Thyroid gland (tissue), 4 donors: Measurements from ENCODE around the gene QSOX2. TPM values are rescaled to one million over a fixed set of nuclear protein-coding genes. Genes with fewer than 3 reads are reported as not detected.

Source experiments
- DNase-seq, 2 donors: peaks; one replicate each; pipeline ENCODE4 v3.0.0-alpha.2; 2019
- H3K27ac ChIP-seq, 3 donors: fragments of 200-600 bp; sonication (generic); 1 replicate in 2 of 3; 2 replicates in 1 of 3; pipeline ENCODE4 v1.5.1; 2016 to 2019; ENCODE audit warnings: mild to moderate bottlenecking in 1 of 3, moderate library complexity in 1 of 3
- H3K27me3 ChIP-seq: fragments of 200-600 bp; sonication (generic); one replicate; pipeline ENCODE4 v1.5.1; 2019
- H3K36me3 ChIP-seq, 2 donors: fragments of 200-600 bp; sonication (generic); one replicate each; pipeline ENCODE4 v1.5.1; 2016 to 2019
- H3K4me1 ChIP-seq, 2 donors: fragments of 200-600 bp; sonication (generic); one replicate each; pipeline ENCODE4 v1.5.1; 2017 to 2019
- H3K4me3 ChIP-seq, 3 donors: fragments of 200-600 bp; sonication (generic); replicated peaks in 1 of 3; 1 replicate in 2 of 3; 2 replicates in 1 of 3; pipeline ENCODE4 v1.5.1; 2016; ENCODE audit warnings: mild to moderate bottlenecking in 1 of 3
- H3K9me3 ChIP-seq: fragments of 200-600 bp; sonication (generic); one replicate; pipeline ENCODE4 v1.5.1; 2017
- CTCF ChIP-seq, 6 experiments: fragments of 200-600 bp in 3 of 6; fragments of 450-650 bp in 3 of 6; sonication (generic) in 3 of 6; IDR thresholded peaks; one replicate each; pipeline ENCODE4 v1.5.1; 2016 to 2019; ENCODE audit warnings: antibody characterized with exemption in 6 of 6, mild to moderate bottlenecking in 2 of 6, inconsistent platforms in 1 of 6, moderate library complexity in 1 of 6
- POLR2A ChIP-seq, 2 donors: fragments of 450-650 bp; IDR thresholded peaks; one replicate each; pipeline ENCODE4 v1.6.1; 2017; ENCODE audit warnings: antibody characterized with exemption in 2 of 2, mild to moderate bottlenecking in 2 of 2, moderate library complexity in 1 of 2
- WGBS, 2 donors: methylation state at CpG; one replicate each; pipeline ENCODE4 v1.1.5; 2017; 5-methylcytosine and 5-hydroxymethylcytosine counted together
- intact Hi-C: fragments of 100-400 bp; cut with DNase I; formaldehyde crosslinking; loops from one replicate; pipeline ENCODE4 v1.15.1; 2023
- total RNA-seq, 4 donors: library from RNA; depleted of rRNA; stranded (reverse); fragments of >200 nt; gene quantifications; one replicate each; pipeline ENCODE4 v1.2.3, GENCODE V29; 2016

The QSOX2 gene
- total RNA-seq, 4 donors from 2014 or later, result 8.9 to 19.1 (median 11.2) TPM

DNA sequence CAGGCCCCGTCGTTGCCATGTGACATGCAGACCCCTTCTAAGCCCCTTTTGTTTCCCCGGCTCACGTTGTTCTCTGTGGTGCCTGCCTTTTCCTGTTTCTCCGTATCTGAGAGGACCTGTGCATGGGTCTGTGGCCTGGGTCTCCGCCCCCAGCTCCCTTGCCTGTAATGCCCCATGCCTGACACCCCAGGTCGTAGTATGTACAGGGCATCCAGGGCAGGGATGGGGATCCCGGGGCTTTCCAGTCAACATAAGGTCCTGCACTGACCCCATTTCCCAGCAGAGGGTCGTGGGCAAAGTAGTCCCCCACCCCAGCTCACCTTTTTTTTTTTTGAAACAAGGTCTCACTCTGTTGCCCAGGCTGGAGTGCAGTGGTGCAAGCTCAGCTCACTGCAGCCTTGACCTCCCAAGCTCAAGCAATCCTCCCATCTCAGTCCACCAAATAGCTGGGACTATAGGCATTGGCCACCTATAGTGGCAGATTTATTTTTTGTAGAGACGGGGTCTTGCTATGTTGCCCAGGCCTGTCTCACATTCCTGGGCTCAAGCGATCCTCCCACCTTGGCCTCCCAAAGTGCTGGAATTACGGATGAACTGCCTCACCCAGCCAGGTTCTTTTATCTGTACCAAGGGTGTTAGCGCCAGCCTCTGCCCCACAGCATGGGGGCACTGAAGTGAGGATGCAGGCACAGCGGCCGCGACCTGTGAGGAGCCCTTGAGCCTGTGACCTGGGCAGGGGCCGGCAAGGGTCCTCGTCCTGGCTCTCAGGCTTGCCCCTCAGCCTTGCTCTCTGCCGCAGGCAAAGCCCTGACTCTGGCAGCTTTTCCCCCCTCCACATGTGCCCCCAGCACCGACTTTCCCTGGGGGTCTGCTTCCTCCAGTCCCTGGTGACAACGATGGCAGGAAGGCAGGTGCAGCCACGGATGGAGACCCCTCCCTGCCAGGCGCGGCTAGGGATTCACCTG, 19.1 kb upstream of the QSOX2 start:
- Histone ChIP-seq H3K36me3 (no peaks in the 10 kb centered on the region), H3K4me3 (no peak overlapping the region), H3K27ac (no peak overlapping the region), H3K27me3 (no peaks in the 10 kb centered on the region), H3K9me3 (no peaks in the 10 kb centered on the region), H3K4me1 (peaks cover 4 to 9% of the 10 kb centered on the region in 2 donors)
- no peak for DNase-seq
- WGBS, 2 donors, result 79 to 87% methylated on average over 15 to 23 of the region's 24 CpGs
- TF ChIP-seq CTCF (IDR thresholded peaks at IDR 0.05) (no peak), POLR2A (IDR thresholded peaks at IDR 0.05) (no peak)
- intact Hi-C loops, result no loop called here

DNA sequence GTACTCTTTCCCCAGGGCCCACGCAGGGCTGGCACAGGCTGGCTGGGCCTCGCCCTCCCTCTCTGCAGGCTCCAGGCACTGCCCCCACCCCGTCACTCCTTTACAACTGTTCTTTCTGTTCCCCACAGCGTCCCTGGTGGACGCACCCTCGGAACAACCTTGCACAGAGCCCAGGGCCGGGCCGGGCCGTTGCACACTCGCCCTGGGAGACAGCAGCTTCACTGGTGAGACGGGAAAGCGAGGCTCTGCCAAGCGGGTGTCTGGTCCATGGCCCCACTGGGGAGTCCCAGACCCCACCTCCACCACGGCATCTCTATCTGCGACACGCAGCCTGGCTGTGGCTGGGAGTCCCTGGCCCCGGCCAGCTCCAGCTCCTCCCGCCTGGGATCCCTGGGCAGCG, 18.4 kb upstream of the QSOX2 start:
- Histone ChIP-seq H3K27ac (no peak overlapping the region), H3K36me3 (no peaks in the 10 kb centered on the region), H3K9me3 (no peaks in the 10 kb centered on the region), H3K4me3 (no peak overlapping the region), H3K27me3 (no peaks in the 10 kb centered on the region), H3K4me1 (peaks cover 4 to 9% of the 10 kb centered on the region in 2 donors)
- intact Hi-C loops, result no loop called here
- no peak for DNase-seq
- no peak for TF ChIP-seq CTCF (IDR thresholded peaks at IDR 0.05)
- no peak for TF ChIP-seq POLR2A (IDR thresholded peaks at IDR 0.05)
- 86 to 88% methylated on average over 19 of the region's 19 CpGs for WGBS, 2 donors

- WGBS, 2 donors, result 88 to 98% methylated on average over 4 to 6 of the region's 6 CpGs
- H3K4me3 ChIP-seq, result no peak overlapping the region
- H3K9me3 ChIP-seq, result no peaks in the 10 kb centered on the region
- DNase-seq, result no peak
- peaks cover 4 to 8% of the 10 kb centered on the region in 2 donors for H3K4me1 ChIP-seq
- H3K36me3 ChIP-seq, result no peaks in the 10 kb centered on the region
- no peaks in the 10 kb centered on the region for H3K27me3 ChIP-seq
- TF ChIP-seq POLR2A (IDR thresholded peaks at IDR 0.05), result no peak
- TF ChIP-seq CTCF (IDR thresholded peaks at IDR 0.05), result no peak
- intact Hi-C loops, result no loop called here
- no peak overlapping the region for H3K27ac ChIP-seq
Observed at GRCh38 chr9:136262671-136263178, 17.1 kb upstream of the QSOX2 start.

DNA sequence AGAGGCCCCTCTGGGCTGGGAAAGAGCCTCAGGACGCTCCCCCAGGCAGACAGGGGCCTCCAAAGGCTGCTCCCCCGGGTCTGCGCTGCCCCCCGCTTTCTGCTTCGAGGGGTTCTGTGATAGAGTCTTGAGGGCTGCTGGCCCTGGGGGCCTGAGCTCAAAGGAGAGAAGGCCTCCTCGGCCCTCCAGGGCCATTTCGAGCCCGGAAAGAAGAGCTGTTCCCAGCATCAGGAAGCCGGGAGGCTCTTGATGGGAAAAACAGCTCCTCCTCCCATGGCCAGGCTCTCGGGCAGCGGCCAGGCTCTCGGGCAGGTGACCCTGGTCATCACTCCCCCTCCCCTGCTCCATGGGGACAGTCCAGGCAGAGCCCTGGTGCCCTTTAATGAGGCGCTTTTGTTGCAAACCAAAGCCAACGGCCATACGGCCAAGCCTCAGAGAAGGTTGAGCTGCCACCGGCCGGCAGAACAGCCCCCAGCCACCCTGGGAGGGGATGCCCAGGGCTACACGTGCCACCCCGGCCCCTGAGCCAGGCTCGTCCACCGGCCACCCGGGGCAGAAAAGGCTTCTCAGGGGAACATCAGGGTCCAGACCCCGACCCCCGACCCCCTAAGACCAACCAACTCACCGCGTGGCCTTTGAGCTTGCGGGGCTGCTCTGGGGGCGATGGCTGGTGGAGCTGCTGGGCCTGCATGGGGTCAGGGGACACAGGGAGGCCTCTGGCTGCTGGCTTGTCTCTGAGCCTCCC, 16.2 kb upstream of the QSOX2 start:
- H3K9me3 ChIP-seq, result no peaks in the 10 kb centered on the region
- 84 to 91% methylated on average over 6 to 9 of the region's 28 CpGs for WGBS, 2 donors
- H3K4me1 ChIP-seq, result no peaks in the 10 kb centered on the region
- intact Hi-C loops, result no loop called here
- no peak overlapping the region for H3K4me3 ChIP-seq
- no peak for TF ChIP-seq CTCF (IDR thresholded peaks at IDR 0.05)
- no peak for TF ChIP-seq POLR2A (IDR thresholded peaks at IDR 0.05)
- no peak for DNase-seq
- no peaks in the 10 kb centered on the region for H3K36me3 ChIP-seq
- no peak overlapping the region for H3K27ac ChIP-seq
- no peaks in the 10 kb centered on the region for H3K27me3 ChIP-seq
